H1 (cell line): Measurements from ENCODE around the gene TEX47.

ENCODE experiments used
- BRCA1 ChIP-seq: IDR thresholded peaks from 2 replicates; pipeline ENCODE4 v1.6.1; 2012; ENCODE audit warnings: low read depth, low read length, improper control_type of control experiment
- EP300 ChIP-seq, 2 experiments: IDR thresholded peaks; 1 replicate in 1 of 2; 2 replicates in 1 of 2; pipeline ENCODE4 v1.6.1; 2011 to 2012; ENCODE audit warnings: low read depth in 2 of 2, low read length in 2 of 2, mild to moderate bottlenecking in 2 of 2, borderline replicate concordance in 1 of 2, inconsistent platforms in 1 of 2, moderate library complexity in 1 of 2
- GTF2F1 ChIP-seq: IDR thresholded peaks from 2 replicates; pipeline ENCODE4 v1.6.1; 2012; ENCODE audit warnings: low read depth, low read length, improper control_type of control experiment, borderline replicate concordance
- JUND ChIP-seq: IDR thresholded peaks from 2 replicates; pipeline ENCODE4 v1.6.1; 2011; ENCODE audit warnings: mild to moderate bottlenecking, improper control_type of control experiment, low read length
- KDM1A ChIP-seq: fragments of 200-600, 300-600 bp; sonication (generic); IDR thresholded peaks from 2 replicates; pipeline ENCODE4 v1.7.1; 2016; ENCODE audit warnings: mild to moderate bottlenecking, low read length, borderline replicate concordance
- POLR2A ChIP-seq, 2 experiments: IDR thresholded peaks; 1 replicate in 1 of 2; 2 replicates in 1 of 2; pipeline ENCODE4 v1.6.1; 2011; ENCODE audit warnings: low read depth in 2 of 2, low read length in 2 of 2, mild to moderate bottlenecking in 2 of 2; ENCODE audit errors: control extremely low read depth in 1 of 2
- POLR2AphosphoS5 ChIP-seq: IDR thresholded peaks from 2 replicates; pipeline ENCODE4 v1.6.1; 2011; ENCODE audit warnings: low read depth, low read length
- POU5F1 ChIP-seq: IDR thresholded peaks from 2 replicates; pipeline ENCODE4 v1.6.1; 2011; ENCODE audit warnings: low read depth, mild to moderate bottlenecking, low read length, moderate library complexity
- RBBP5 ChIP-seq: IDR thresholded peaks from 2 replicates; pipeline ENCODE4 v1.7.1; 2012; ENCODE audit warnings: low read depth, mild to moderate bottlenecking, inconsistent platforms, low read length, moderate library complexity, borderline replicate concordance
- SP1 ChIP-seq: IDR thresholded peaks from 2 replicates; pipeline ENCODE4 v1.6.1; 2011; ENCODE audit warnings: low read depth, low read length
- TBP ChIP-seq: IDR thresholded peaks from 2 replicates; pipeline ENCODE4 v1.6.1; 2011; ENCODE audit warnings: low read depth, low read length, improper control_type of control experiment
- TF ChIP-seq, protein P1 (sequence below), 3 experiments: IDR thresholded peaks; 1 replicate in 2 of 3; 2 replicates in 1 of 3; pipeline versions ENCODE4 v1.5.1 to v1.6.1; 2011; ENCODE audit warnings: low read length in 3 of 3, mild to moderate bottlenecking in 3 of 3, inconsistent platforms in 2 of 3, low read depth in 1 of 3, moderate library complexity in 1 of 3; ENCODE audit not compliant: insufficient read depth in 1 of 3; ENCODE audit errors: control extremely low read depth in 1 of 3
- TF ChIP-seq, protein P2 (sequence below): IDR thresholded peaks from 2 replicates; pipeline ENCODE4 v1.6.1; 2012; ENCODE audit warnings: low read length, inconsistent platforms

- TF ChIP-seq, protein P1, sequence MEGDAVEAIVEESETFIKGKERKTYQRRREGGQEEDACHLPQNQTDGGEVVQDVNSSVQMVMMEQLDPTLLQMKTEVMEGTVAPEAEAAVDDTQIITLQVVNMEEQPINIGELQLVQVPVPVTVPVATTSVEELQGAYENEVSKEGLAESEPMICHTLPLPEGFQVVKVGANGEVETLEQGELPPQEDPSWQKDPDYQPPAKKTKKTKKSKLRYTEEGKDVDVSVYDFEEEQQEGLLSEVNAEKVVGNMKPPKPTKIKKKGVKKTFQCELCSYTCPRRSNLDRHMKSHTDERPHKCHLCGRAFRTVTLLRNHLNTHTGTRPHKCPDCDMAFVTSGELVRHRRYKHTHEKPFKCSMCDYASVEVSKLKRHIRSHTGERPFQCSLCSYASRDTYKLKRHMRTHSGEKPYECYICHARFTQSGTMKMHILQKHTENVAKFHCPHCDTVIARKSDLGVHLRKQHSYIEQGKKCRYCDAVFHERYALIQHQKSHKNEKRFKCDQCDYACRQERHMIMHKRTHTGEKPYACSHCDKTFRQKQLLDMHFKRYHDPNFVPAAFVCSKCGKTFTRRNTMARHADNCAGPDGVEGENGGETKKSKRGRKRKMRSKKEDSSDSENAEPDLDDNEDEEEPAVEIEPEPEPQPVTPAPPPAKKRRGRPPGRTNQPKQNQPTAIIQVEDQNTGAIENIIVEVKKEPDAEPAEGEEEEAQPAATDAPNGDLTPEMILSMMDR (IDR thresholded peaks at IDR 0.05; ENCODE audit: control extremely low read depth in 1 of 3, insufficient read depth in 1 of 3, low read depth in 1 of 3, low read length in 3 of 3), result no peak
- no peak for TF ChIP-seq POU5F1
- no peak for TF ChIP-seq TBP
- TF ChIP-seq, protein P2, sequence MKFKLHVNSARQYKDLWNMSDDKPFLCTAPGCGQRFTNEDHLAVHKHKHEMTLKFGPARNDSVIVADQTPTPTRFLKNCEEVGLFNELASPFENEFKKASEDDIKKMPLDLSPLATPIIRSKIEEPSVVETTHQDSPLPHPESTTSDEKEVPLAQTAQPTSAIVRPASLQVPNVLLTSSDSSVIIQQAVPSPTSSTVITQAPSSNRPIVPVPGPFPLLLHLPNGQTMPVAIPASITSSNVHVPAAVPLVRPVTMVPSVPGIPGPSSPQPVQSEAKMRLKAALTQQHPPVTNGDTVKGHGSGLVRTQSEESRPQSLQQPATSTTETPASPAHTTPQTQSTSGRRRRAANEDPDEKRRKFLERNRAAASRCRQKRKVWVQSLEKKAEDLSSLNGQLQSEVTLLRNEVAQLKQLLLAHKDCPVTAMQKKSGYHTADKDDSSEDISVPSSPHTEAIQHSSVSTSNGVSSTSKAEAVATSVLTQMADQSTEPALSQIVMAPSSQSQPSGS, result no peak
- TF ChIP-seq JUND, result no peak
- no peak for TF ChIP-seq RBBP5
- TF ChIP-seq EP300 (IDR thresholded peaks at IDR 0.05; ENCODE audit: borderline replicate concordance in 1 of 2, low read depth in 2 of 2, low read length in 2 of 2), result no peak
- no peak for TF ChIP-seq POLR2A (IDR thresholded peaks at IDR 0.05; ENCODE audit: control extremely low read depth in 1 of 2, low read depth in 2 of 2, low read length in 2 of 2)
- TF ChIP-seq KDM1A, result no peak
- no peak for TF ChIP-seq POLR2AphosphoS5
- no peak for TF ChIP-seq SP1
- no peak for TF ChIP-seq GTF2F1
- TF ChIP-seq BRCA1, result no peak
These were observed 46.7 kb upstream of the TEX47 start for GRCh38 chr7:88842201-88842600.
